ENCODE results near the gene NUB1.

GRCh38 chr7:151320263-151320845, 21.3 kb upstream of the NUB1 start:
- TF ChIP-seq CTCF (IDR thresholded peaks at IDR 0.05; ENCODE audit: insufficient read depth, low read depth, low read length) (no peak), EZH2 (IDR thresholded peaks at IDR 0.05; ENCODE audit: insufficient read depth, low read length) (no peak)

Measured in astrocyte (in vitro differentiated cells and primary cell).